ENCODE data around the gene ANAPC2.

DNA sequence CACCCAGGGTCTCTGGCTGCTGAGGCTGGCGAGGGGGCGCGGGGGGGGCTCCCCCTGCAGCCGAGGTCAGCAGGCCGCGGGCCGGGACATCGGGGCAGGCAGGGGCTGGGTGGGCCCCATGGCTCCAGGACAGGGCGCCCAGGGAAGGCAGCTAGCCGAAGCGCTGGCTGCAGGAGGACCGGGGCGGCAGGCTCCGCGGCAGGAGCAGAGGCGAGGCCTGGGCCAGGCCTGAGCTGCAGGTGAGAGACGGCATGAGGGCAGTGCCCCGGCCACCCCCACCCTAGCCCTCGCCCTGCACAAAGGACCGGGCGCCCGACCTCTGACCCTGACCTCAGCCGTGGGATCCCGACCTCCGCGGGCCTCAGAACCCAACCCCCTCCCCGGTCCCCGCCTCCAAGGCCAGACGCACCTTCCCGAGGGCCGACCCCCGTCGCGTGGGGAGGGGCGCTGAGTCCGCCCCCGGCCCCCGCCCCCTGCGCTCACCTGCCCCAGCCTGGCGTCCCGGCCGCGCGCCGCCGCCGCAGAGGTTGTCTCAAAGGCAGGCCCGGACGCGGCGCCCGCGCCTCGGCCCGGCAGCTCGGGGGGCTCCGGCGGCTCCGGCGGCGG is 33.2 kb upstream of the ANAPC2 start:
- TF ChIP-seq, protein P1, sequence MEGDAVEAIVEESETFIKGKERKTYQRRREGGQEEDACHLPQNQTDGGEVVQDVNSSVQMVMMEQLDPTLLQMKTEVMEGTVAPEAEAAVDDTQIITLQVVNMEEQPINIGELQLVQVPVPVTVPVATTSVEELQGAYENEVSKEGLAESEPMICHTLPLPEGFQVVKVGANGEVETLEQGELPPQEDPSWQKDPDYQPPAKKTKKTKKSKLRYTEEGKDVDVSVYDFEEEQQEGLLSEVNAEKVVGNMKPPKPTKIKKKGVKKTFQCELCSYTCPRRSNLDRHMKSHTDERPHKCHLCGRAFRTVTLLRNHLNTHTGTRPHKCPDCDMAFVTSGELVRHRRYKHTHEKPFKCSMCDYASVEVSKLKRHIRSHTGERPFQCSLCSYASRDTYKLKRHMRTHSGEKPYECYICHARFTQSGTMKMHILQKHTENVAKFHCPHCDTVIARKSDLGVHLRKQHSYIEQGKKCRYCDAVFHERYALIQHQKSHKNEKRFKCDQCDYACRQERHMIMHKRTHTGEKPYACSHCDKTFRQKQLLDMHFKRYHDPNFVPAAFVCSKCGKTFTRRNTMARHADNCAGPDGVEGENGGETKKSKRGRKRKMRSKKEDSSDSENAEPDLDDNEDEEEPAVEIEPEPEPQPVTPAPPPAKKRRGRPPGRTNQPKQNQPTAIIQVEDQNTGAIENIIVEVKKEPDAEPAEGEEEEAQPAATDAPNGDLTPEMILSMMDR (conservative IDR thresholded peaks at IDR 0.05) = no peak
- TF ChIP-seq EZH2 (IDR thresholded peaks at IDR 0.05; ENCODE audit: low read depth) = no peak

Measured in PC-9 (cell line).